WTC11 (cell line): ENCODE data around the gene LRRC17. TPM values are rescaled to one million over a fixed set of nuclear protein-coding genes. Genes with fewer than 3 reads are reported as not detected.

Experiments used
- ATAC-seq: fragments of 200-7000 bp; cut with Tn5 transposase; 2 replicates; pipeline ENCODE4 v1.10.0; 2021; ENCODE audit warnings: mild to moderate bottlenecking, moderate library complexity
- CTCF ChIA-PET: fragments of 300-600 bp; sonication (Branson Sonifier 250); formaldehyde crosslinking; loops from one replicate; lab custom pipeline; 2021; ENCODE audit warnings: antibody characterized with exemption; lab: Charles Lee
- POLR2A ChIA-PET: fragments of 350-600 bp; sonication (Branson Sonifier 250); formaldehyde crosslinking; loops from one replicate; lab custom pipeline; 2021; ENCODE audit warnings: antibody characterized with exemption; lab: Charles Lee
- DNase-seq: peaks from one replicate; pipeline ENCODE4 v3.0.0; 2021; ENCODE audit warnings: low spot score
- H3K27ac Mint-ChIP-seq: 2 replicates; pipeline ENCODE4 v1.8.0; 2021; ENCODE audit warnings: mixed read lengths
- H3K27me3 Mint-ChIP-seq: 2 replicates; pipeline ENCODE4 v1.8.0; 2021; ENCODE audit warnings: low read depth, mild to moderate bottlenecking, moderate library complexity, mixed read lengths
- H3K36me3 Mint-ChIP-seq: 2 replicates; pipeline ENCODE4 v1.8.0; 2021; ENCODE audit warnings: mixed read lengths
- H3K4me1 Mint-ChIP-seq: 2 replicates; pipeline ENCODE4 v1.8.0; 2022; ENCODE audit warnings: mixed read lengths
- H3K4me3 Mint-ChIP-seq: 2 replicates; pipeline ENCODE4 v1.8.0; 2021; ENCODE audit warnings: mild to moderate bottlenecking, moderate library complexity, mixed read lengths
- H3K9me3 Mint-ChIP-seq: 2 replicates; pipeline ENCODE4 v1.8.0; 2021; ENCODE audit warnings: mixed read lengths
- ATF1 ChIP-seq: sonication (generic); formaldehyde crosslinking; IDR thresholded peaks from 2 replicates; pipeline ENCODE4 v1.8.1; 2023; ENCODE audit warnings: mild to moderate bottlenecking, moderate library complexity, missing genetic modification reagents
- ATF2 ChIP-seq: sonication (generic); formaldehyde crosslinking; IDR thresholded peaks from 2 replicates; pipeline ENCODE4 v1.8.1; 2022; ENCODE audit warnings: low read depth, missing genetic modification reagents, borderline replicate concordance
- ERG ChIP-seq: fragments of 250-450 bp; sonication (Bioruptor Pico); IDR thresholded peaks from 2 replicates; pipeline ENCODE4 v1.8.0; 2021; ENCODE audit warnings: mild to moderate bottlenecking
- ETV6 ChIP-seq: sonication (generic); formaldehyde crosslinking; IDR thresholded peaks from 2 replicates; pipeline ENCODE4 v1.8.1; 2022; ENCODE audit warnings: mild to moderate bottlenecking, missing genetic modification reagents
- FOXJ3 ChIP-seq: sonication (generic); formaldehyde crosslinking; IDR thresholded peaks from 2 replicates; pipeline ENCODE4 v1.9.0; 2021; ENCODE audit warnings: missing genetic modification reagents, mild to moderate bottlenecking, borderline replicate concordance
- FOXK1 ChIP-seq: sonication (generic); formaldehyde crosslinking; IDR thresholded peaks from 2 replicates; pipeline ENCODE4 v1.8.0; 2022; ENCODE audit warnings: mild to moderate bottlenecking, moderate library complexity, missing genetic modification reagents
- JAZF1 ChIP-seq: fragments of 250-450 bp; sonication (Bioruptor Pico); IDR thresholded peaks from 2 replicates; pipeline ENCODE4 v1.9.0; 2021; ENCODE audit warnings: moderate library complexity, mild to moderate bottlenecking, inconsistent platforms
- JUN ChIP-seq: sonication (generic); formaldehyde crosslinking; IDR thresholded peaks from 2 replicates; pipeline ENCODE4 v1.8.0; 2023; ENCODE audit warnings: mild to moderate bottlenecking, missing genetic modification reagents
- KAT7 ChIP-seq: sonication (generic); formaldehyde crosslinking; IDR thresholded peaks from 2 replicates; pipeline ENCODE4 v1.8.1; 2023; ENCODE audit warnings: missing genetic modification reagents, mild to moderate bottlenecking, borderline replicate concordance
- MAX ChIP-seq: sonication (generic); formaldehyde crosslinking; IDR thresholded peaks from 2 replicates; pipeline ENCODE4 v1.8.0; 2022; ENCODE audit warnings: mild to moderate bottlenecking, missing genetic modification reagents
- NFE2L1 ChIP-seq: sonication (generic); formaldehyde crosslinking; IDR thresholded peaks from 2 replicates; pipeline ENCODE4 v1.8.1; 2023; ENCODE audit warnings: missing genetic modification reagents
- OVOL2 ChIP-seq: fragments of 250-450 bp; sonication (Bioruptor Pico); IDR thresholded peaks from 2 replicates; pipeline ENCODE4 v1.9.0; 2021; ENCODE audit warnings: mild to moderate bottlenecking, borderline replicate concordance
- RELA ChIP-seq: sonication (generic); formaldehyde crosslinking; IDR thresholded peaks from 2 replicates; pipeline ENCODE4 v1.8.1; 2022; ENCODE audit warnings: missing genetic modification reagents, mild to moderate bottlenecking, borderline replicate concordance
- TCF7 ChIP-seq: sonication (generic); formaldehyde crosslinking; IDR thresholded peaks from 2 replicates; pipeline ENCODE4 v1.8.0; 2022; ENCODE audit warnings: mild to moderate bottlenecking, low read depth, missing genetic modification reagents, moderate library complexity
- ZBTB21 ChIP-seq: sonication (generic); formaldehyde crosslinking; IDR thresholded peaks from 2 replicates; pipeline ENCODE4 v1.8.1; 2023; ENCODE audit warnings: mild to moderate bottlenecking, missing genetic modification reagents, borderline replicate concordance
- ZNF138 ChIP-seq: sonication (generic); formaldehyde crosslinking; conservative IDR thresholded peaks from 2 replicates; pipeline ENCODE4 v1.8.1; 2022; ENCODE audit warnings: mild to moderate bottlenecking, moderate library complexity, missing genetic modification reagents
- ZNF396 ChIP-seq: fragments of 250-450 bp; sonication (Bioruptor Pico); IDR thresholded peaks from 2 replicates; pipeline ENCODE4 v1.8.0; 2021; ENCODE audit warnings: mild to moderate bottlenecking, moderate library complexity, borderline replicate concordance
- ZNF671 ChIP-seq: fragments of 250-450 bp; sonication (Bioruptor Pico); IDR thresholded peaks from 2 replicates; pipeline ENCODE4 v1.8.0; 2021; ENCODE audit warnings: mild to moderate bottlenecking
- total RNA-seq: library from RNA; stranded (reverse); gene quantifications from 3 replicates; pipeline ENCODE4 v1.2.3, GENCODE V29; 2021
- TF ChIP-seq, protein P1 (sequence below): sonication (generic); formaldehyde crosslinking; IDR thresholded peaks from 2 replicates; pipeline ENCODE4 v1.8.0; 2023; ENCODE audit warnings: missing genetic modification reagents, mild to moderate bottlenecking, borderline replicate concordance

LRRC17 gene
- total RNA-seq, 1 experiment from 2014 or later: 1.6 TPM

- TF ChIP-seq ATF2 (CRISPR knock-in tag): no peak
These were observed at the start of gene LRRC17 (continued) for GRCh38 chr7:102912742-102913141.

- POLR2A ChIA-PET: no interaction called here
- DNase-seq (no peak), ATAC-seq (no peak)
- H3K4me1 Mint-ChIP-seq: peaks cover under 1% of the 10 kb centered on the region; the same call in 1 of the 2 replicates
- no peak for TF ChIP-seq ZNF671 (CRISPR knock-in tag)
- no peak for TF ChIP-seq KAT7 (CRISPR knock-in tag)
- no peak for TF ChIP-seq ZNF396 (CRISPR knock-in tag)
- TF ChIP-seq, protein P1, sequence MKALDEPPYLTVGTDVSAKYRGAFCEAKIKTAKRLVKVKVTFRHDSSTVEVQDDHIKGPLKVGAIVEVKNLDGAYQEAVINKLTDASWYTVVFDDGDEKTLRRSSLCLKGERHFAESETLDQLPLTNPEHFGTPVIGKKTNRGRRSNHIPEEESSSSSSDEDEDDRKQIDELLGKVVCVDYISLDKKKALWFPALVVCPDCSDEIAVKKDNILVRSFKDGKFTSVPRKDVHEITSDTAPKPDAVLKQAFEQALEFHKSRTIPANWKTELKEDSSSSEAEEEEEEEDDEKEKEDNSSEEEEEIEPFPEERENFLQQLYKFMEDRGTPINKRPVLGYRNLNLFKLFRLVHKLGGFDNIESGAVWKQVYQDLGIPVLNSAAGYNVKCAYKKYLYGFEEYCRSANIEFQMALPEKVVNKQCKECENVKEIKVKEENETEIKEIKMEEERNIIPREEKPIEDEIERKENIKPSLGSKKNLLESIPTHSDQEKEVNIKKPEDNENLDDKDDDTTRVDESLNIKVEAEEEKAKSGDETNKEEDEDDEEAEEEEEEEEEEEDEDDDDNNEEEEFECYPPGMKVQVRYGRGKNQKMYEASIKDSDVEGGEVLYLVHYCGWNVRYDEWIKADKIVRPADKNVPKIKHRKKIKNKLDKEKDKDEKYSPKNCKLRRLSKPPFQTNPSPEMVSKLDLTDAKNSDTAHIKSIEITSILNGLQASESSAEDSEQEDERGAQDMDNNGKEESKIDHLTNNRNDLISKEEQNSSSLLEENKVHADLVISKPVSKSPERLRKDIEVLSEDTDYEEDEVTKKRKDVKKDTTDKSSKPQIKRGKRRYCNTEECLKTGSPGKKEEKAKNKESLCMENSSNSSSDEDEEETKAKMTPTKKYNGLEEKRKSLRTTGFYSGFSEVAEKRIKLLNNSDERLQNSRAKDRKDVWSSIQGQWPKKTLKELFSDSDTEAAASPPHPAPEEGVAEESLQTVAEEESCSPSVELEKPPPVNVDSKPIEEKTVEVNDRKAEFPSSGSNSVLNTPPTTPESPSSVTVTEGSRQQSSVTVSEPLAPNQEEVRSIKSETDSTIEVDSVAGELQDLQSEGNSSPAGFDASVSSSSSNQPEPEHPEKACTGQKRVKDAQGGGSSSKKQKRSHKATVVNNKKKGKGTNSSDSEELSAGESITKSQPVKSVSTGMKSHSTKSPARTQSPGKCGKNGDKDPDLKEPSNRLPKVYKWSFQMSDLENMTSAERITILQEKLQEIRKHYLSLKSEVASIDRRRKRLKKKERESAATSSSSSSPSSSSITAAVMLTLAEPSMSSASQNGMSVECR (CRISPR knock-in tag): no peak
- no peak for TF ChIP-seq MAX (CRISPR knock-in tag)
- no peak for TF ChIP-seq JAZF1 (CRISPR knock-in tag)
- TF ChIP-seq ATF1 (CRISPR knock-in tag): no peak
- TF ChIP-seq NFE2L1 (CRISPR knock-in tag): no peak
- no peak for TF ChIP-seq ERG (CRISPR knock-in tag)
- no peak for TF ChIP-seq TCF7 (CRISPR knock-in tag)
- no peak for TF ChIP-seq JUN
- TF ChIP-seq ETV6 (CRISPR knock-in tag): no peak
- no peak for TF ChIP-seq ZBTB21 (CRISPR knock-in tag)
- TF ChIP-seq RELA (CRISPR knock-in tag): no peak
- no peak for TF ChIP-seq FOXK1 (CRISPR knock-in tag)
- TF ChIP-seq OVOL2 (CRISPR knock-in tag): no peak
- TF ChIP-seq FOXJ3 (CRISPR knock-in tag): no peak
- TF ChIP-seq ZNF138 (CRISPR knock-in tag): no peak
- H3K27ac Mint-ChIP-seq: no peak overlapping the region
- CTCF ChIA-PET: no interaction called here
- H3K4me3 Mint-ChIP-seq: no peak overlapping the region
- no peaks in the 10 kb centered on the region for H3K36me3 Mint-ChIP-seq
- no peaks in the 10 kb centered on the region for H3K9me3 Mint-ChIP-seq
- H3K27me3 Mint-ChIP-seq: no peaks in the 10 kb centered on the region
These were observed 47.8 kb upstream of the LRRC17 start for GRCh38 chr7:102864958-102865357.
